Dermis microvascular lymphatic vessel endothelial cell (primary cell): Measurements from ENCODE around the gene IQSEC3. TPM values are rescaled to one million over a fixed set of nuclear protein-coding genes. Genes with fewer than 3 reads are reported as not detected.

Experiments used
- DNase-seq, 2 donors: peaks; one replicate each; pipeline versions ENCODE4 v3.0.0 to v3.0.0-alpha.2; 2010; ENCODE audit warnings: low read depth in 2 of 2
- total RNA-seq: library from RNA; depleted of rRNA; stranded (reverse); fragments of >200 nt; gene quantifications from 2 replicates; pipeline ENCODE4 v1.2.1, GENCODE V29; 2014

The IQSEC3 gene
- total RNA-seq, 1 donor from 2014 or later, result 0.13 TPM

- DNase-seq, result peak in 1 of 2 donors; percentile 14
Measured at GRCh38 chr12:162467-163307, 96.1 kb downstream of the IQSEC3 start.

GRCh38 chr12:163406-163986 is 96.9 kb downstream of the IQSEC3 start:
- no peak for DNase-seq

DNA sequence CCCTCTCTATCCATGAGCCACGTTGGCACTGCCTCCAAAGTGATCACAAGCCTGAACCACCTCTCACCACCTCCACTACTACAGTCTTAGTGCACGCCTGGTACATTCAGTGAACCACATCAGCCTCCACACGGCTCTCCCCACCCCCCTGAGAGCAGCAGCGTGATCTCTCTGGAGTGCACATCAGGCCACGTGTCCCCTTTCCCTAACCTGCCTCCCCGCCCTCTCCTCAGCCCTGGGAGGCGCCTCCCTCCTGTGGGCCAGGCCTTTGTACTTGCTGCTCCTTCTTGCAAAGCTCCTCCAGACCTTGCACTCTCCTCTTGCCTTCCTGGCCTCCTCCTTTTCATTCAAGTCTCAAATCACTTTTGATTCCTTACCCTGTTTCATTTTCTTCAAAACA is 97.6 kb downstream of the IQSEC3 start:
- DNase-seq, result no peak

- no peak for DNase-seq
Measured at GRCh38 chr12:165862-166368, 99.3 kb downstream of the IQSEC3 start.

- no peak for DNase-seq
Measured at GRCh38 chr12:166425-167075, 100.0 kb downstream of the IQSEC3 start.

- no peak for DNase-seq
Measured at GRCh38 chr12:167959-168600, 101.5 kb downstream of the IQSEC3 start.

DNA sequence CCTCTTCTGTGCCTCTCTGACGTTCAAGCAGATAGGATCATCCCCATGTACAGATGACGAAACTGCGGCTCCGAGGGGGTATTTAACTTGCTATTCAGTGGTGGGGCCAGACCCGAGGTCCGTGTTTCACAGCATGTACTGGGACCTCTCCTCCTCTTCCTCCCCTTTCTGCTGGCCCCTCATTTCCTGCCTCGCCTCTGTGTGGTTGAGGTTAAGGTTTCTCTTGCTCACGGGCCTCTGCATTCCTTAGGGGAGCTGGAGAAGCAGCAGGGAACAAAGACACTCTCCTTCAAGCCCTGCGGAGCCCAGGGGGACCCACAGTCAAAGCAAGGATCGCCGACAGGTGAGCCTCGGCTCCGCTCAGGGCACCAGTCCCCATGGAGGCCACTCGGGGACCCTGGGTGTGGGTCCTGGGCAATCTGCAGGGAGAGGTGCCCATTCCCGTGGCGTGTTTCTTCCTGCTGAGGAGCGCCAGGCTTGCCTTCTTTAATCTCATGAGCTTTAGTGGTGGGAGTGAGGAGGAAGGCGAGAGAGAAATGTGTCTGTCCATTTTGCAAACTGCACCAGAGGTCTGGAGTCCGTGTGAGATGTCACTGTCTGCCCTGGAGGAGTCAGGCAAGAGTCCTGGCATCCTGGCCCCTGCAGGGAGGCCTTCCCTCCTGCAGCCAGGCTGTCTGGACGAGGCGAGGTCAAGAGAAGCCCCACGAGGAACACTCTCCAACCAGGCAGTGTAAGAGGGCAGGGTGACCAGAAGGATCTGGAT is 102.4 kb downstream of the IQSEC3 start:
- no peak for DNase-seq

DNA sequence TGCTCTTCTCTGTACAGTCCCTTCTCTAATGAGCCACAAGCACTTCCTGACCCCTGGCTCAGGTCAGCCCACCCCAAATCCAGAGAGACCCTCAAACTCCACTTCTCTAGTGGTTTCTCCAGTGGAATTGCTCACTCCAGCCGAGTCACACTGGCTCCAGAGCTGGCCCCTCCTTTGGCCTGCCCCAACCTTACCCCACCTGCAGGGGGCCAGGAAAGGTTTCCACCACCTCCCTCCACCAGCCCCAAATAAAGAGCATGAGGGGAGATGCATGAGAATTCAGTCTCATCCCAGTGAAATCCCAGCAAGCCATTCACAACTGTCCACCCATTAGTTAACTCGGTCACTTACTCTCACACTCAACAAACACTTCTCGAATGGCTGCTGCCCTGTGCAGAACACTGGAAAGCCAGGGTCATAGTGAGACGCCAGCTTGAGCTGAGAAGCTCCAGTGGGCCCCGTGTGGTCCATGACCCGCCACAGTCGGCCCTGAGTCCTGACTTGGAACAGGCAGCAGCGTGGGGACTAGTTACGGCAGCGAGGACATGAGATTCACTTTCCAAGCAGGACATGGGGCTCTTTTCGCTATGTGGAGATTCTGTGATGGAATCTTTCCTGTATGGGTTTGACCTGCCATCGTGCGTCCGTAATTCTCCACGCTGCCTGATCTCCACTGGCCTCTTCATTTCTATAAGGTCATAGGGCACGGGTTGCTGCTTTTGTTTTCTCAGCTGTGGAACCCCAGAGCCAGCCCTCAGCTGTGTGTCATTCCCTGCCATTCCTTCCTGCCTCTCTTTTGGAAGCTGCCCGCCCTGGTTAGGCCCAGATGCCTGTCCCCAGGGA is 103.2 kb downstream of the IQSEC3 start:
- peak; percentile 52 to 93 for DNase-seq

DNA sequence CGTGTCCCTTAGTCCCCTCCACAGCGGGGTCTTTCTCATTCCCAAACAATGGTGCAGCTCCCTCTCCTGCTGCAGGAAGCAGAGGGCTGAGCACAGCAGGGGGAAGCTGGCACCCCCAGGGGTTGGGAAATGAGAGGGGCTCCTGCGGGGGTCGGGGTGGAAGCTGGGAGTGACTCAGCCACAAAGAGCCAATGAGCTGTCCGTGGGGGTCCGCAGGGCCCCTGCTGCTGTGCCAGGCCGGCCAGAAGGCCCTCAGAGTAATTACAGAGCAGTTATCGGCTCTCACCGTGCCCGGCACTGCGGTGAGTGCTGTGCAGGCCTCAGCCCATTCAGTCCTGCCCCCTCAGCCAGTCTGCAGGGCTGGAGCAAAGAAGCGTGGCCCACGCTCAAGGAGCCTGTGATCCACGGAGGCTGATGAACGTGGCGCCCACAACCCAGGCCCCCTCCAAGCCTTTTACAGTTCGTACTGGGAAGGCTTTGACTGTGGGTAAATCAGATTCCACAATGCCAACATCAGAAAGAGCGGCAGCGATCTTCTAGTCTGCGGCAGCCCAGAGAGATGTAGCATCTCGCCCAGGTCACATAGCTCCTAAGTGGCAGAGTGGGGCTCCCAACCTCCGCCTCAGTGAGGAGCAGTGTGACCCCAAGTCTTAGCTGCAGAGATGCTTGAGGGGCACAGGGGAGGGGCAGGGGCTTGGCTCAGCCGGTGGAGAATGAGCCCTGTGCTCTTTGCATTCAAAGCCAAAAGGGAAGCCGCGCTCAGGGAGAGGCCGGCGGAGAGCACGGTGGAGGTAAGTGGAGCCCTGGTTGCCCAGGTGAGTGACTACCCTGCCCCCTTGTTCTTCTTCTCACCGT is 104.0 kb downstream of the IQSEC3 start:
- DNase-seq, result no peak

DNA sequence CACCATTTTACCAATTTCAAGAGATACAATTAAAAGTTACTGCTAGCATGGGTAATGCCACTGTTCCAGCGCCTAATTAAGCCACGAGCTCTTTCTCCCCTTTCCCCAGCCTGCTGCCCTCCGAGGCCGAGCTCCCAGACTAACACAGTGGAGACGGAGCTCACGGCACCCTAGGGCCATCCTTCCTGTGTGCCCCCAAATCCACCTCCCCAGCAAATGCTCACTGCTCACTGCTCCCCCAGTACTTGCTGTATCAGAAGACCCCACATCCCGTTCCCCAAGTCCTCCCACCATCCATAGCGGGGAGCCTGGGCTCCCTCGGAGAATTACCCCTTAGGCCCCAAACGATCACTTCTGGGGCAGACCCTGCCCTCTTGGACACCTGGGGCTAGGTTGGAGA is 104.7 kb downstream of the IQSEC3 start:
- no peak for DNase-seq

- no peak for DNase-seq
Measured at GRCh38 chr12:171743-172676, 105.4 kb downstream of the IQSEC3 start.

DNA sequence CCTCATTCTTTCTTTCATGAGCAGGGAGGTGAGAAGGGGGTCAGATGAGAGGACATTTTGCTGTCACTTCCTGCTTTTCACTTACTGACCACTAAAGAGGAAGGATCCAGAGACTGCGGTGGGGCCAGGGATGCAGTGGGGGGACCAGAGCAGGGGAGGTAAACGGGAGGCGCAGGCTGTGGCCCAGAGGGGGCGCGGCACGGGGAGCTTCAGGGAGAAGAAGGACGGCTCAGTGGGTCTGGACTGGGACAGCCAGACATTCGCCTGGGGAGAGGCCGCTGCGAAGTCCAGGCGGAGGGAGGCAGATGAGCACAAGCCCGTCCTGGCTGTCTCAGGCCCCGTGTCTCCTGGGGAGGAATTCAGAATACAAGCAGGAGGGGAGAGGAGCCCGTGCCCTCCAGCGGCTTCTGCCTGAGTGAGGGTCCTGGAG is 106.2 kb downstream of the IQSEC3 start:
- DNase-seq, result no peak

GRCh38 chr12:174124-174523 is 107.6 kb downstream of the IQSEC3 start:
- DNase-seq, result no peak

DNA sequence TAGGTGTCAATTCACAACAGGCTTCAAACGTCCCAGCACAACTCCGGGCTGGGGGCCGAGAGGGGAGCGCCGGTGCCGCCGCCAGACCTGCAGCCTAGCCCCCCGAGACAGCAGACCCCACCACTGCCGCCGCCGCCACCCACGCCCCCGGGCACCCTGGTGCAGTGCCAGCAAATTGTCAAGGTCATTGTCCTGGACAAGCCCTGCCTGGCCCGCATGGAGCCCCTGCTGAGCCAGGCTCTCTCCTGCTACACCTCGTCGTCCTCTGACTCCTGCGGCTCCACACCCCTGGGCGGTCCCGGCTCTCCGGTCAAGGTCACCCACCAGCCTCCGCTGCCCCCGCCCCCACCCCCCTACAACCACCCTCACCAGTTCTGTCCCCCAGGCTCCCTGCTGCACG is 108.0 kb downstream of the IQSEC3 start:
- no peak for DNase-seq

DNA sequence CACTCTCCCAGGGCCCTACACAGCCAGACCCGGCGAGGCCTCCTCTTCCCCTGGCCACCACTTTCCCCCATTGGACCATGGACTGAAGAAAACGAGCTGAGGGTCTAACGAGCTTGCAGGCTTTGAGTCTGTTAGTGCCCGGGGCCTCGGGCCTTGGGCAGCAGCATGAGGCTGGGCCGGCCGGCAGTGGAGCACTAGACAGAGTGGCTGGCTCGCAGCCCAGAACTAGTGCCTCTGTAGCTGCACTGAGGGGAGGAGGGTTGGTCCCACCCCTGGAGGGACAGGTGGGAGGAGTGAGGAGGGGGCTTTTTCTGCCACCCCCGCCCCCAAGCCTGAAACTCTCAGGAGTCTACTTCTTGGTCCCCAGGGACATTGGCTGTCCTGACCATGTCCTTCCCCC is 108.7 kb downstream of the IQSEC3 start:
- DNase-seq, result no peak

DNA sequence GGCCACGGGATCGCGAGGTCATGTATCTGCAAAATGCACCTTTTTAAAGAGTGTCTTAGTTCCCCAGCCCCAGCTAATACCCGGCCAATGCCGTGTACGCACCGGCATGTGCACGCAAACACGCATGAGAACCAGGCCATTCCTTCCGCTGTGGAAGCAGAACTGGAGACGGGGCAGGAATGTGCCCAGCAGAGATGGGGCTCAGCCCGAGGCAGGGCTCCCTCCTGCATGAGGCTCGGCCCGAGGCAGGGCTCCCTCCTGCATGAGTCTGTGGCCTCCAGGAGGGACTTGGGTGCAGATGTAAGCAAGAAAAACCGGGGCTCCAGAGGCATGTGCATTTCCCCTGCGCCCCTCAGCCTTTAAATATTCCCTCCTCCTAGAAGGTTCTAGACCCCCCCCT is 109.2 kb downstream of the IQSEC3 start:
- DNase-seq, result no peak

DNA sequence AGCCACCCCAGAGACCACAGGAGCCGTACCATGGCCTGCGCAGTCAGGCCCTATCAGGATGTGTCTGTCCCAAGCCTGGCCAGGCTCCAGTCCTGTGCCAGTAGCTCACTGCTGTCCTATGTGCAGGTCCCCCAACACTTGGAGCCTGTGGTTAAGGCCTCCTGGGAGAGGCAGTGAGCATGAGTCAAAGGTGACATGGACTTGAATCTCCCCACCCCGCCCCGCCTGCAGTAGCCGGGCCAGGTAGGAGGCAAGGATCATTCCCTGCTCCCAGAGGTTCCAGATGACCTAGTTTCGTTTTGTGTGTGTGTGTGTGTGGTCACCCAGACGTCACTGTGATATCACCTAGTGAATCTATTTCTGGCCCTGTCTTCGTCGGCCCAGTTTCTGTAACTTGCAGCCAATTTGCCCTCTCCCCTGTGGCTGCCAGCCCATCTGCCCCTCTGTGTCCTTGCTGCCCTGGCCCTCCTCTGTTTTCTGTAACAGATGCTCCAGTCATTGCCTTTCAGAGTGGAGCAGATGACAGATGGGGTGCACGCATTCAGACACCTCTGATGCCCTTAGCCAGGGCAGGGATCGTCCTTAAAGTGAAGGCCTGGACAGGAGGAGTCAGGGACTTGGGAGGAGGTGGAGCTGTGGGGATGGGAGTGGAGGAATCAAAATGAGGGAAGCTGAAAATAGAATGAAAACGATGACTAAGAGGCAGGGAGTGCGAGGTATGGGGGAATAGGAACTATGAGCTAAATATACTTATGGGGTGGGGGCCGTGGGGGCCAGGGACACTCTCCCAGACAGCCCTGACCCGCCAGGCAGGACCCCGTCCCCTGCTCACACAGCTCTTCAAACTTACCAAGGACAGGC is 110.0 kb downstream of the IQSEC3 start:
- no peak for DNase-seq
